ENCODE measurements around the gene TGOLN2.
"Not testable (repeated sequence)": the region's sequence is repeated elsewhere in the genome, so short reads cannot be mapped to it uniquely, and the experiment has no call there.

TGOLN2 gene

DNA sequence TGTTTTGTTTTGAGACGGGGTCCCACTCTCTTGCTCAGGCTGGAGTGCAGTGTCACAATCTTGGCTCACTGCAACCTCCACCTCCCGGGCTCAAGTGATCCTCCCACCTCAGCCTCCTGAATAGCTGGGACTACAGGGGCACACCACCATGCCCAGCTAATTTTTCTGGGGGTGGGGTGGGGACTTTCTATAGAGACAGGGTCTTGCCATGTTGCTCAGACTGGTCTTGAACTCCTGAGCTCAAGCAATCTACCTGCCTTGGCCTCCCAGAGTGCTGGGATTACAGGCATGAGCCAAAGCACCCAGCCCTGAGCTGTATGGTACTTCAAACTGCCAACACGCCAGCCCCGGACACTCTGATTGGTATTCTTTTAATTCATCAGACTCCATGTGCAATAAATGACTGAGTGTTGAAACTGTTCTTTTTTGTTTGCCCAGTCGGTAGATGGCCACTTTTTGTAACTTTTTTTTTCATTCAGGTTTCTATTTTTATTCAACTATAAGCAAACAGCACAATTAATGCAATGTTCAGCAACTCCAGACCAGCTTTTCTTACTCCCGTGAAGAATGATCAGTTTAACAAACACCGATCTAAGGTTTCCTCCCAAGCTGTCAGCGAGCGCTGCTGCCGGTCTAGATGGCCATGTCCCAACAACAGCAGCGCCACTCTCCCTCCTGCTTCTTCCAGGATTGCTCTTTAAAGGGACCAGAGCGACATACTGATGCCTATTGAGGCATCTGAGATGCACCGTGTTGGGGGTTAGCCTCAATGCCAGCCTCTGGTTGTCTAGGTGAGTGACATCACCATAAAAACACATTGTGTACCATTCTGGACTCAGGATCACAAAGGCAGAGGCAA, 12.5 kb upstream of the TGOLN2 start:
- DNase-seq (ENCODE audit: low read depth) = peak; percentile 48

DNA sequence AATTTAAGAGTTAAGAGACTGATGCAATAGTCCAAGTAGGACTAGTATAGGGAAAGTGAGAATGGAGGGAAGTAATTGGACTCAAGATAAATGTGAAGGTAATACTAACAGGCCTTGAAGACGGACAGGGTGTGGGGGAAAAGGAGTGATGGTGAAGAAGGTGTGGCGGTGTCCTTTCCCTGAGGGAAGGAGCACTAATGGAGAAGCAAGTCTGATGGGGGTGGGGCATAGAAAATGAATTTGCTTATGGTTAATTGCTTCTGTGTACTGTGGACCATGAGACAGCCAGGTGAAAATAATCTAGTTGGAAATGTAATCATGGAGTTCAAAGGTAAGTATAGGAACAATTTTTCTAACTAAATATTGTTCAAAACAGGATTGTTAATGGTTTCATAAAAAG, 7.1 kb upstream of the TGOLN2 start:
- no peak for DNase-seq (ENCODE audit: low read depth)

DNA sequence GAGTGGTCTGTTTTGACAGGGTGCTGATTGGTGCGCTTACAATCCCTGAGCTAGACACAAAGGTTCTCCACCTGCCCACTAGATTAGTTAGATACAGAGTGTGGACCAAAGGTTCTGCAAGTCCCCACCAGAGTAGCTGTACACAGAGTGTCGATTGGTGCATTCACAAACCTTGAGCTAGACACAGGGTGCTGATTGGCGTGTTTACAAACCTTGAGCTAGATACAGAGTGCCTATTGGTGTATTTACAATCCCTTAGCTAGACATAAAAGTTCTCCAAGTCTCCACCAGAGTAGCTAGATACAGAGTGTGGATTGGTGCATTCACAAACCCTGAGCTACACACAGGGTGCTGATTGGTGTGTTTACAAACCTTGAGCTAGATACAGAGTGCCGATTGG, 6.1 kb upstream of the TGOLN2 start:
- DNase-seq (ENCODE audit: low read depth) = not testable (repeated sequence)

DNA sequence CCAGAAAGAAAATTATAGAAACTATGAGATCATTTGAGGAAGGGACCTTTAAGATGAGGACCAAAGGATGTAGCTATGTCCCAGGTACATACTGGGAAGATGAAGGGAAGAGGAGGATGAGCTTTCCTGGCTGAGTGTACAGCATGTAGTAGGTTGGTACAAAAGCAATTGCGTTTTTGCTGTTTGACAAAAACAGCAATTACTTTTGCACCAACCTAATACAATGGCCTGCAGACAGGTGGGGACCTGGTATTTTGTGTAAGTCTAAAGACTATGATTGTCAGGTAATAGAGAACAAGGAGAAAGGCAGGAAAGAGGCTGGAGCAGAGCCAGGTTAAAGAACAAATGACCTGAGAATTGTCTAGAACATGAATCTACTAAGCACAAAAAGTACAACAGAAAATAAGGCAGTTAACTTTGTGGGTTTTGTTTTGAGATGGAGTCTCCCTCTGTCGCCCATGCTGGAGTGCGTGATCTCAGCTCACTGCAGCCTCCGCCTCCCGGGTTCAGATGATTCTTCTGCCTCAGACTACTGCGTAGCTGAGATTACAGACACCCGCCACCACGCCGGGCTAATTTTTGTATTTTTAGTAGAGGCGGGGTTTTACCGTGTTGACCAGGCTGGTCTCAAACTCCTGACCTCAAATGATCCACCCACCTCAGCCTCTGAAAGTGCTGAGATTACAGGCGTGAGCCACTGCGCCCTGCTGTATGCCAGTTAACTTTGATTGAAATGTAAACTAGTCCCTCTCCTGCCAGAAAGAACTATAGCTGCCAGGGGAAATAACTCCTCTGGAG, 3.2 kb upstream of the TGOLN2 start:
- no peak for DNase-seq (ENCODE audit: low read depth)

DNA sequence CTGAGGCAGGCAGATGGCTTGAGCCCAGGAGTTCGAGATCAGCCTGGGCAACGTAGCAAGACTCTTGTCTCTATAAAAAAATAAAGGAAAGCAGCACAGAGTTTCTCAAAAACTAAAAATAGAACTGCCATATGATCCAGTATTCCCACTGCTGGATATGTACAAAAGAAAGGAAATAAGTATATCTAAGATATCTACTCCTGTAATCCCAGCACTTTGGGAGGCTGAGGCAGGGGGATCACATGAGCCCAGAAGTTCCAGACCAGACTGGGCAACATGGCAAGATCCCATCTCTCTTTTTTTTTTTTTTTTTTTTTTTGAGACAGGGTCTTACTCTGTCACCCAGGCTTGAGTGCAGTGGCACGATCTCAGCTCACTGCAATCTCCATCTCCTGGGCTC, 1.9 kb upstream of the TGOLN2 start:
- not testable (repeated sequence) for DNase-seq (ENCODE audit: low read depth)

GRCh38 chr2:85329181-85329651, 1.4 kb upstream of the TGOLN2 start:
- no peak for DNase-seq (ENCODE audit: low read depth)

GRCh38 chr2:85327160-85327821, 498 bp downstream of the TGOLN2 start:
- peak; percentile 42 for DNase-seq (ENCODE audit: low read depth)

DNA sequence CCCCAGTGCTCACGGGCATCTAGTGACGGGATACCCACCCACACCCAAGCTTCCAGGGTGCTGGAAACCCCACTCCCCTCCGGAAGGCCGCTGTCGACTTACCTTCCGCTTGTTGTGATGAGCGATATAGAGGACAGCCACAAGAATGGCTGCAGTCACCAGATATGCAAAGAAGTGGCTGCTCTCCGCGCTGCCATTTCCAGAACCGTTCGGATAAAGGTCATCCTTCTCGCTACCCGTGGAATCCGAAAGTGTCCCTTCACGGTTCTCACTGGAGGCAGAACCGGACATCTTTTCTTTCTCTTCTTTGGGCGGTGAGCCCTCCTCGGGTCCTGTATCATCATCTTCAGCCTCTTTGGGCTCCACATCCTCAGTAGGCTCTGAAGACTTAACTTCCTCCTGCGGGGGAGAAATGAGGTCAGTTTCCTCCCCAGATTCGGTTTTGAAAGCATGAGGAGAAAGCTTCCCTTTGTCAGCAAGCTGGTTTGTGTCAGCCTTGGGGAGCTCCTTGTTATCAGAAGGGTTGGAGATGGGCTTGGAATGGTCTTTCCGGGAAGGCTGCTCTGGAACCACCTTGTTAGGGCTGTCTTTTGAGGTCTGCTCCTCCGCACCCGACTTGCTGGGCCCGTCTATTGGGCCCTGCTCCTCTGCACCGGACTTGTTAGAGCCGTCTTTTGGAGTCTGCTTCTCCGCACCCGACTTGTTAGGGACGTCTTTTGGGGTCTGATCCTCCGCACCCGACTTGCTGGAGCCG, 1.2 kb downstream of the TGOLN2 start:
- DNase-seq (ENCODE audit: low read depth) = no peak

GRCh38 chr2:85325466-85325811, 2.4 kb downstream of the TGOLN2 start:
- DNase-seq (ENCODE audit: low read depth) = no peak

- peak; percentile 21 for DNase-seq (ENCODE audit: low read depth)
These were observed 2.9 kb downstream of the TGOLN2 start for GRCh38 chr2:85324639-85325465.

DNA sequence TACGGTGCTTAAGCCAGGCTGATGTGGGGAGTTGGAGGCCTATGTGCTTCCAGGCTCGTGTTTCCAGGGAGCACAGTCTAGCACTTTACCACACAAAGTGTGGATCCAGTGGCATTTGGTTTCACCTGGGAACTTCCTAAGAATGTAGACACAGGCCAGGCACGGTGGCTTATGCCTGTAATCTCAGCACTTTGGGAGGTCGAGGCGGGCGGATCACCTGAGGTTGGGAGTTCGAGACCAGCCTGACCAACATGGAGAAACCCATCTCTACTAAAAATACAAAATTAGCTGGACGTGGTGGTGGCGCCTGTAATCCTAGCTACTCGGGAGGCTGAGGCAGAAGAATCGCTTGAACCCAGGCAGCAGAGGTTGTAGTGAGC, 3.8 kb downstream of the TGOLN2 start:
- not testable (repeated sequence) for DNase-seq (ENCODE audit: low read depth)

DNA sequence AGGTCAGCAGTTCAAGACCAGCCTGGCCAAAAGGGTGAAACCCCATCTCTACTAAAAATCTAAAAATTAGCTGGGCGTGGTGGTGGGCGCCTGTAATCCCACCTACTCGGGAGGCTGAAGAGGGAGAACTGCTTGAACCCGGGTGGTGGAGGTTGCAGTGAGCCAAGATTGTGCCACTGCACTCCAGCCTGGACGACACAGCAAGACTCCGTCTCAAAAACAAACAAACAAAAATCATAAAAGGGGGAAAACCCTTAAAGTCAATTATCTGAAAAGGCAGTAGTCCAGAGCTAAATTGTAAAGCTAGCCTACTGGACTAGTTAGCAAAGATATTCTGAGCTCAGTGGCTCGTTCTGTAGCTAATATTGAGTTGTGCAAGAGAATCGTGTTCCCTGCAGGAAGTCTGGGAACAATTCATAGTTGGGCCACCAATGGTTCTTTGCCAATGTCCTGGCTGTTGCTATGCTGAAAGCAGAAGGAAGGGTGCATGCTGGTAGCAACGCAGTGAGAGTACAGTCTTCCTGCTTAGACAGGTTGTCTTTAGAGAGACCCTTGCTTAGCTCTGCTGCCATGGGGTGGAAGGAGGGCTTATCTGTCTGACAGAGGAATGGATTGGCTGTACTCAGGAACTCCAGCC, 4.3 kb downstream of the TGOLN2 start:
- peak; percentile 87 for DNase-seq (ENCODE audit: low read depth)

- no peak for DNase-seq (ENCODE audit: low read depth)
These were observed 8.0 kb downstream of the TGOLN2 start for GRCh38 chr2:85319796-85320195.

GRCh38 chr2:85318222-85319074, 9.3 kb downstream of the TGOLN2 start:
- DNase-seq (ENCODE audit: low read depth) = peak; percentile 94

GRCh38 chr2:85315921-85316320, 11.9 kb downstream of the TGOLN2 start:
- DNase-seq (ENCODE audit: low read depth) = not testable (repeated sequence)

DNA sequence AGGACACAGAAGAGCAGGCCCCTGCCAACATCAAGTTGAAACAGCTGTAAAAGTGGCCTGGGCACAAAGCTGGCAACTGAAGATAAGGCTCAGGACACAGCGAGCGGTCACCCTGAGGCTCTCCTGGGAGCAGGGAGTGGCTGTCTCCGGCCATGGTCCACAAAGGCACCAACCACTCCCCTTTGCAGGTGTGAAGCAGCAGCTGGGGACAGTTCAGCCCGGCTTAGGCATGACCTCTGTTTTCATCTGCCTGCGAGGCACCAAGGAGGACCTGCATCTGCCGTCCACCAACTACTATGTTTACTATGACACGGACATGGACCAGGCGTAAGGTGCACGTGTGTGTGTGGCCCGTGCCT, 12.9 kb downstream of the TGOLN2 start:
- DNase-seq (ENCODE audit: low read depth) = no peak

- DNase-seq (ENCODE audit: low read depth) = peak; percentile 86
These were observed 15.4 kb downstream of the TGOLN2 start for GRCh38 chr2:85312404-85312803.

DNA sequence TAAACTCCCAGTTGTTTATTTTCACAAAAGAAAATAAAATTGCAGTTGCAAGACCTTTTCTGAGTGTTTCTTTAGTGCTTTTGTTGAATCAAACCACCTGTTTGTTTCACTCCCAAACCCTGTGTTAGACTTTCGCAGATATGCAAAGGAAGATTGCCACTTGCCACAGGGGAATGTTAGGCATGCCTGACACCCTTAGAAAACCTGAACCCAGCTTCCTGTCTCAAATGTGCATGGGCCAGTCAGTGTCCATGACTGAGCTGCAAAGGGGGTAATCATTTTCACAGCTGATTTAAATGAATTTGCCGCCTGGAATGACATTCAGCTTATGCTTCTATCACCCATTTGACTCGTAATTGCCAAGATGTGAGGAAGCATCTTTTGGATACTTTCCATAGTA, 17.5 kb downstream of the TGOLN2 start:
- no peak for DNase-seq (ENCODE audit: low read depth)

GRCh38 chr2:85309699-85310321, 18.0 kb downstream of the TGOLN2 start:
- DNase-seq (ENCODE audit: low read depth) = no peak

Measured in fibroblast of gingiva (primary cell).